Suppressor macrophage treated with lipopolysaccharide for 4 hours (primary cell): ENCODE measurements around the gene RIPK3.
"Not testable (repeated sequence)": the region's sequence is repeated elsewhere in the genome, so short reads cannot be mapped to it uniquely, and the experiment has no call there.

Source experiments
- DNase-seq: peaks from one replicate; pipeline ENCODE4 v3.0.0-alpha.2; 2020

Gene RIPK3

GRCh38 chr14:24340606-24341005 lies 815 bp upstream of the RIPK3 start:
- DNase-seq: no peak

- DNase-seq: no peak
Measured at GRCh38 chr14:24338843-24339242, 948 bp downstream of the RIPK3 start.

- DNase-seq: no peak
Measured at GRCh38 chr14:24337824-24338175, 2.0 kb downstream of the RIPK3 start.

GRCh38 chr14:24337144-24337823 lies 2.5 kb downstream of the RIPK3 start:
- DNase-seq: no peak

GRCh38 chr14:24335461-24336171 lies 4.2 kb downstream of the RIPK3 start:
- no peak for DNase-seq

GRCh38 chr14:24334431-24335291 lies 5.1 kb downstream of the RIPK3 start, which contains the start of gene ADCY4:
ADCY4 (minus strand) TSS chr14:24335071; CDS start chr14:24334652, 419 bp downstream.
- DNase-seq: no peak

GRCh38 chr14:24332268-24332993 lies 7.4 kb downstream of the RIPK3 start:
- DNase-seq: peak; percentile 71

- DNase-seq: no peak
Measured at GRCh38 chr14:24331731-24332267, 8.0 kb downstream of the RIPK3 start.

- no peak for DNase-seq
Measured at GRCh38 chr14:24330973-24331674, 8.7 kb downstream of the RIPK3 start.

- DNase-seq: peak; percentile 92
Measured at GRCh38 chr14:24329736-24330135, 10.1 kb downstream of the RIPK3 start.

- no peak for DNase-seq
Measured at GRCh38 chr14:24329073-24329663, 10.6 kb downstream of the RIPK3 start.

GRCh38 chr14:24327914-24328313 lies 11.9 kb downstream of the RIPK3 start:
- not testable (repeated sequence) for DNase-seq

- no peak for DNase-seq
Measured at GRCh38 chr14:24327303-24327702, 12.5 kb downstream of the RIPK3 start.

- DNase-seq: no peak
Measured at GRCh38 chr14:24325963-24326362, 13.8 kb downstream of the RIPK3 start.

- DNase-seq: no peak
Measured at GRCh38 chr14:24325041-24325530, 14.7 kb downstream of the RIPK3 start.

GRCh38 chr14:24324024-24324423 lies 15.8 kb downstream of the RIPK3 start:
- no peak for DNase-seq

GRCh38 chr14:24323341-24323740 lies 16.4 kb downstream of the RIPK3 start:
- DNase-seq: no peak

- no peak for DNase-seq
Measured at GRCh38 chr14:24322672-24323071, 17.1 kb downstream of the RIPK3 start.

- no peak for DNase-seq
Measured at GRCh38 chr14:24321212-24321975, 18.4 kb downstream of the RIPK3 start.

- no peak for DNase-seq
Measured at GRCh38 chr14:24317141-24317928, 22.5 kb downstream of the RIPK3 start.
